NCI-H460 (cell line): ENCODE data around the gene UTP18. TPM values are rescaled to one million over a fixed set of nuclear protein-coding genes. Genes with fewer than 3 reads are reported as not detected.
"Not testable (repeated sequence)": the region's sequence is repeated elsewhere in the genome, so short reads cannot be mapped to it uniquely, and the experiment has no call there.

ENCODE experiments used
- DNase-seq: peaks from one replicate; pipeline ENCODE4 v3.0.0-alpha.2; 2016; ENCODE audit warnings: low read depth; ENCODE audit errors: extremely low read depth
- total RNA-seq: library from RNA; depleted of rRNA; stranded (reverse); fragments of >200 nt; shearing (Covaris generic); gene quantifications from 2 replicates; pipeline ENCODE4 v1.2.3, GENCODE V29; 2014

Gene UTP18
- total RNA-seq, 1 experiment from 2014 or later = 71.0 TPM

GRCh38 chr17:51258756-51259563 lies 1.4 kb upstream of the UTP18 start:
- no peak for DNase-seq

GRCh38 chr17:51259564-51260236 lies 646 bp upstream of the UTP18 start, which contains the start of gene MBTD1:
MBTD1 (minus strand) TSS chr17:51260049; CDS start chr17:51225161, 34,888 bp downstream.
- peak; percentile 93 for DNase-seq

GRCh38 chr17:51261024-51261963 lies 948 bp downstream of the UTP18 start:
- no peak for DNase-seq

- no peak for DNase-seq
Observed at GRCh38 chr17:51263006-51263405, 2.7 kb downstream of the UTP18 start.

GRCh38 chr17:51264466-51264865 lies 4.1 kb downstream of the UTP18 start:
- DNase-seq = not testable (repeated sequence)

GRCh38 chr17:51269991-51270390 lies 9.6 kb downstream of the UTP18 start:
- DNase-seq = no peak

- DNase-seq = no peak
Observed at GRCh38 chr17:51270636-51271035, 10.3 kb downstream of the UTP18 start.

- no peak for DNase-seq
Observed at GRCh38 chr17:51272812-51273211, 12.5 kb downstream of the UTP18 start.

GRCh38 chr17:51275381-51275780 lies 15.0 kb downstream of the UTP18 start:
- DNase-seq = no peak

GRCh38 chr17:51279183-51279582 lies 18.8 kb downstream of the UTP18 start:
- DNase-seq = no peak

- no peak for DNase-seq
Observed at GRCh38 chr17:51287412-51287811, 27.1 kb downstream of the UTP18 start.

- DNase-seq = no peak
Observed at GRCh38 chr17:51289696-51290111, 29.4 kb downstream of the UTP18 start.

GRCh38 chr17:51294338-51294737 lies 34.0 kb downstream of the UTP18 start:
- not testable (repeated sequence) for DNase-seq

- DNase-seq = peak; percentile 66
Observed at GRCh38 chr17:51298508-51299371, 38.4 kb downstream of the UTP18 start.

- no peak for DNase-seq
Observed at GRCh38 chr17:51299859-51300258, 39.5 kb downstream of the UTP18 start.

GRCh38 chr17:51305182-51305581 lies 44.8 kb downstream of the UTP18 start:
- no peak for DNase-seq

GRCh38 chr17:51312003-51312402 lies 51.7 kb downstream of the UTP18 start:
- DNase-seq = not testable (repeated sequence)

GRCh38 chr17:51319186-51319585 lies 58.8 kb downstream of the UTP18 start:
- no peak for DNase-seq

- DNase-seq = peak; percentile 12
Observed at GRCh38 chr17:51322390-51323029, 62.2 kb downstream of the UTP18 start.
